Upper lobe of right lung (tissue), 1 donor: ENCODE results near the gene ARHGAP1. TPM values are rescaled to one million over a fixed set of nuclear protein-coding genes. Genes with fewer than 3 reads are reported as not detected.
A peak's percentile ranks its signal among the peaks of the same experiment; 100 is the strongest.

Experiments used
- ATAC-seq: fragments of 200-7000 bp; cut with Tn5 transposase; one replicate; pipeline ENCODE4 v1.9.1; 2020; ENCODE audit warnings: mild to moderate bottlenecking, moderate library complexity
- DNase-seq: peaks from one replicate; pipeline ENCODE4 v3.0.0-alpha.2; 2020
- H3K27ac ChIP-seq: fragments of 200-600 bp; one replicate; pipeline ENCODE4 v1.8.0; 2022
- H3K27me3 ChIP-seq: fragments of 200-600 bp; one replicate; pipeline ENCODE4 v1.8.0; 2022; ENCODE audit warnings: mild to moderate bottlenecking
- H3K36me3 ChIP-seq: fragments of 200-600 bp; one replicate; pipeline ENCODE4 v1.8.0; 2022
- H3K4me1 ChIP-seq: fragments of 200-600 bp; one replicate; pipeline ENCODE4 v1.8.0; 2022
- H3K4me3 ChIP-seq: fragments of 200-600 bp; one replicate; pipeline ENCODE4 v1.8.0; 2022; ENCODE audit warnings: mild to moderate bottlenecking
- H3K9me3 ChIP-seq: fragments of 200-600 bp; one replicate; pipeline ENCODE4 v1.8.0; 2022
- CTCF ChIP-seq: fragments of 200-600 bp; IDR thresholded peaks from one replicate; pipeline ENCODE4 v1.8.0; 2022; ENCODE audit warnings: antibody characterized with exemption
- intact Hi-C: fragments of 100-400 bp; cut with DNase I; formaldehyde crosslinking; loops from one replicate; pipeline ENCODE4 v1.11.0; 2022
- long read RNA-seq: library from polyadenylated mRNA; unstranded; transcript quantifications from one replicate; pipeline ENCODE4 v2.0.0, GENCODE V29; 2021
- total RNA-seq: library from RNA; stranded (reverse); fragmentation: NEBNext Ultra II Directional; extraction: Animal tissue kit (Norgen Biotek cat#: 25700); gene quantifications from one replicate; pipeline ENCODE4 v1.2.1, GENCODE V29; 2021
- donor health status: DM: no; HTN: yes; CAD: no; lungs with severe emphysema.

ARHGAP1 gene
- 62.8 TPM for total RNA-seq
- long read RNA-seq, transcript ARHGAP1-201 (13 exons, 3,375 nt) = major isoform, 10 of 25 reads
- long read RNA-seq, partial matches to known transcripts = 2 of 25 reads
- long read RNA-seq, other reads (novel, unspliced or antisense) = 11 of 25 reads

- no peaks in the 10 kb centered on the region for H3K27me3 ChIP-seq
- TF ChIP-seq CTCF = no peak
- H3K9me3 ChIP-seq = no peaks in the 10 kb centered on the region
- peaks cover 39% of the 10 kb centered on the region for H3K36me3 ChIP-seq
- peaks cover 37% of the 10 kb centered on the region for H3K4me1 ChIP-seq
- intact Hi-C loops = no loop called here
- peak; percentile 98 for ATAC-seq
- peak within 1 kb of the TSS; percentile 100 for H3K4me3 ChIP-seq
- peak within 1 kb of the TSS; percentile 98 for H3K27ac ChIP-seq
- DNase-seq = peak; percentile 99
These were observed at the start of gene ARHGAP1, which contains the start of gene ZNF408 for GRCh38 chr11:46700241-46701077. TSS of gene ARHGAP1 (minus strand) at chr11:46700619. CDS start at chr11:46696107, 4,512 bp downstream. TSS of gene ZNF408 (plus strand) at chr11:46701031. CDS start at chr11:46701048, 17 bp downstream.

- TF ChIP-seq CTCF = no peak
- Histone ChIP-seq H3K27me3 (no peaks in the 10 kb centered on the region), H3K4me3 (no peak overlapping the region), H3K27ac (no peak overlapping the region), H3K4me1 (no peaks in the 10 kb centered on the region), H3K36me3 (peaks cover 95% of the 10 kb centered on the region), H3K9me3 (no peaks in the 10 kb centered on the region)
- intact Hi-C loops = no loop called here
- DNase-seq = no peak
- no peak for ATAC-seq
These were observed 46.7 kb upstream of the ARHGAP1 start for GRCh38 chr11:46747150-46747549.

- peaks cover 94% of the 10 kb centered on the region for H3K36me3 ChIP-seq
- no peak for ATAC-seq
- no peak overlapping the region for H3K4me3 ChIP-seq
- intact Hi-C loops = no loop called here
- H3K4me1 ChIP-seq = no peaks in the 10 kb centered on the region
- no peaks in the 10 kb centered on the region for H3K27me3 ChIP-seq
- no peak overlapping the region for H3K27ac ChIP-seq
- no peaks in the 10 kb centered on the region for H3K9me3 ChIP-seq
- TF ChIP-seq CTCF = no peak
- DNase-seq = no peak
These were observed 45.6 kb upstream of the ARHGAP1 start for GRCh38 chr11:46745995-46746394.

GRCh38 chr11:46745328-46745727 lies 44.9 kb upstream of the ARHGAP1 start:
- no peaks in the 10 kb centered on the region for H3K27me3 ChIP-seq
- H3K36me3 ChIP-seq = peaks cover 88% of the 10 kb centered on the region
- H3K9me3 ChIP-seq = no peaks in the 10 kb centered on the region
- no peak overlapping the region for H3K4me3 ChIP-seq
- no peaks in the 10 kb centered on the region for H3K4me1 ChIP-seq
- ATAC-seq = no peak
- DNase-seq = no peak
- TF ChIP-seq CTCF = no peak
- H3K27ac ChIP-seq = no peak overlapping the region
- intact Hi-C loops = no loop called here

- Histone ChIP-seq H3K27me3 (no peaks in the 10 kb centered on the region), H3K36me3 (peaks cover 72% of the 10 kb centered on the region), H3K27ac (no peak overlapping the region), H3K4me3 (no peak overlapping the region), H3K9me3 (no peaks in the 10 kb centered on the region), H3K4me1 (no peaks in the 10 kb centered on the region)
- no peak for TF ChIP-seq CTCF
- no peak for ATAC-seq
- DNase-seq = no peak
- intact Hi-C loops = no loop called here
These were observed 43.4 kb upstream of the ARHGAP1 start for GRCh38 chr11:46743693-46744339.
